HG02970 (cell line): ENCODE results near the gene MICAL2.
A peak's percentile ranks its signal among the peaks of the same experiment; 100 is the strongest.

Experiments used
- ATAC-seq: cut with Tn5 transposase; IDR thresholded peaks from one replicate; pipeline ENCODE4 v1.9.1; 2021; ENCODE audit warnings: mild to moderate bottlenecking, moderate library complexity, moderate number of reproducible peaks; ENCODE audit not compliant: unreplicated experiment, low FRiP score

Gene MICAL2

DNA sequence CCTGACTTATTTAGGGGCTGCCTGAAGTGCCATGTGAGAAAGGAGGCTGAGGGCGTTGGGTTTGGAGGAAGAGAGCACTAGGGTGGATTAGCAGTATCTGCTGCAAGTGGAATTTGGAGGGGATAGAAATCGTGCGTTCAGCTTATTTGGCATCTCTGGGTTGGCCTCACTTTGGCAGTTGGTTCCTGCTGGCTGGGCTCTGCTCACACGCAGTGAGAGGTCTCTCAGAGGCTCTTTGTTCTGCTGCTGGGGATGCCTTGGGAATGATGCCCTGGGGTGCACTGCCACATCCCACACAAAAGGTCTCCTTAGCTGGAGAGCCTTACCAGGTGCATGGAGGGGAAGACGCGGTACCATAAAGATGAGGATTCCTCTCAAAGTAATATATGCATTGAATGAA lies 17.7 kb upstream of the MICAL2 start:
- ATAC-seq, result no peak

DNA sequence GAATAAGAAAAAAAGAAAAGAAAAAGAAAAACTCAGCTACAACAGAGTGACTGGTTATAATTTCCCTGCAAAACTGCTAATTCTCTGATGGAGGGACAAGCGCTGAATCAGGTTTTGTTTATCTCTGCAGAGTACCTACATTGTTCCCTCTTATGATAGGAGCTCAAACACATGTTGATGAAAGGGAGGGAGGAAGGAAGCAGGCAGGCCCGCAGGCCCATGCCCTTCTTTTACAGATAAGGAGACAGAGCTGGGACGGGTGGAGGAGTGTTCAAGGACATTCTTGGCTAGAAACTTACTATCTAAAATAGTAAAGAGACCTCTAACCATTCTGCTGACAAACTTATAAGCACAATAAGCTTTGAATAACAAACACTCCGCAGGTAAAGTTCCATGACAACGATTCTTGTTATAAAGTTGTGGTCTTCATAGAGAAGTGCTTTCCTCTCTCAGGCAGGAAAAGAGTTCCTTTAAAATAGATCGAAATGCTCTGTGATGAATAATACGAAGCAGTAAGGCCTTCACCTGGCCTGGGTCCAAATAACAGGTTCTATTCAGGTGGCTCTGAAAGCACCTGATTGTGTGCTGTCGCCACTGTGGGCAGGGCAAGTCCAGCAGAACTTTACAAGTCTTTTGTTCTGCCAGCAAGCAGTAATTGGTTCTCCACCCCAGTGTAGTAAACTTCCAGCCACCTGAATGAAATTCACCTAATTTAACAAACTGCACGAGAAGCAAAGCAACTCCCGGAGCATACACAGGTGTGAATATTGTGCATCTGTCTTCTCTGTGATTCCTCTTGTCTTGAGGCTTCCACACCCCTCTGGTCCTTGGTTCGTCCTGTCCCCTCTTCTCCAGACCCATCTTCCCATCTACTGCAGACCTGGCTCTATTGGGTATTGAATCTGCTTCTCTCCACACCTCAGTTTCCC lies 15.3 kb upstream of the MICAL2 start:
- ATAC-seq, result no peak

DNA sequence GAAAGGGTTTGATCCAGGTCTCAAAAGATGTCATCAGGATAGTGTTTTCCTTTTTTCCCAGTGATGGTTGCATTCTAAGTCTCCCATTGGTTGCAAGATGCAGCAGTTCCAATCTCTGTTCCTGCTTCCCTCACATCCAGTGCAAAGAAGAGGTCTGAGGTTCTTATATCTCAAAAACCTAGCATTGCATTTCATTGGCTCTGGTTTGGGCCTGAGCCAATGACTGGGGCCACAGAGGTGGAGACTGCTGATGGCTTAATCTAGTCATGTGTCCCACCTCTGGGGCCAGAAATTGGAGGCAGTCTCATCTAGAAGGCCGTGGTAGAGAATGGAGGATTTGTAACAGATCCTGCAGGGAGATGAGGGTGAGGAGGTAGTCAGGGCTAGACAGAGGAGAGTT lies 13.2 kb upstream of the MICAL2 start:
- no peak for ATAC-seq

DNA sequence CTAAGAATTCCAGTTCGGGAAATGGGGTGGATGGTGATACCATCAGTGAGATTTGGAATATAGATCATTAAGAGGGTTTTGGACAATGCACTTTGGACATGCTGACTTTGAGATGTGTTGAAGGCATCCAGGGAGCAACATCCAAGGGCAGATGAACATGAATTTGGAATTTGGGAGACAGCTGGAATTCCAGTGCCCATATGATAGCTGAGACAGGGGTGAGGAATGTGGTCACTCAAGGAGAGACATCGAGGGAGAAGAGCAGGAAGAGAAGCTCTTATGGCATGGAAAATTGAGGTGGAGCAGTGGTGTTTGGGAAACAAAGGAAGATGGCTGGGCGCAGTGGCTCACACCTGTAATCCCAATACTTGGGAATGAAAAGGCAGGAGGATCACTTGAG lies 11.8 kb upstream of the MICAL2 start:
- ATAC-seq, result no peak

DNA sequence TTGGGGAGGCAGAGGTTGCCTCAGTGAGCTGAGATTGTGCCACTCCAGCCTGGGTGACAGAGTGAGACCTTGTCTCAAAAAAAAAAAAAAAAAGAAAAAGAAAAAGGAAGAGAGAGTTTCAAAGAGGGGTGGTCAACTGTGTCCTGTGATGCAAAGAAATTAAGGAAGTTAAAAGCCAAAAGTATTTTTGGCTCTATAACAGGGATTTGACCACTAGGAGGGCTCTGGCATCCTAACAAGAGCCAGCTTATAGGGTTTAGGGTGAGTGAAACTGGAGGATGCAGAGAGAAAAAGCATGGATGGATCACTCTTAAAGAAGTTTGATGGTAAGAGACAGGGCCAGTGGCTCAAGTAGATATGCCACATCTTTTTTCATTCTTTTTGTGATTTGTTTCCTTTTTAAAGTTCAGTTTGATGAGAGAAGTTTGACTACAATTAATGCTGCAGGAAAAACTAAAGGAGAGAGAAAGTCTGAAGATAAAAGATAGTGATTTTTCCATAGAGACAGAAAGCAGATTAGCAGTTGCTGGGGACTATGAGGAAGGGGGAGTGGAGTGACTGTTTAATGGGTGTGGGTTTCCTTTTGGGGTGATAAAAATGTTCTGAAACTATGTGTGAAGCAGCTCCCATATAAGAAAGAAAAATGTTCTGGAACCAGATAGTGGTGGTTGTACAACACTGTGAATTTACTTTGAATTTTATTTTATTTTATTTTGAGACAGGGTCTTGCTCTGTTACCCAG lies 11.1 kb upstream of the MICAL2 start:
- no peak for ATAC-seq

DNA sequence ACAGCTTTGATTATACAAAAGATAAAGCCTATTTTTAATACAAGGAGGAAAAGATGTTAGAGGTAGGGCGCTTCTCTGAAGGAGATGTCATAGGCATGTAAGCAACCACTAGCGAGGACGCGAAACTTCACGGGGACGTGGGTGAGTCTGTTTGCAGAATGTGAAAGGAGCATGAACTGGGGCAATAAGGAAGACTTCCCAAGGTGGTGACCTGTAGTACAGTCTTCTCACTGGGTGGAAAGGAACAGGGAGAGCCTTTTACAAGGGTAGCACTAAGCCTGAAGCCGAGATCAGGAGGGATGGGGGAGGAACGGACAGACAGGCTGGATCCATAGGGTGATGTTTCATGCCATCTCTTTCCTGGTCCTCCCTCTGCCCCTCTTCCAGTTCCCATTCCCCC lies 10.0 kb upstream of the MICAL2 start:
- no peak for ATAC-seq

DNA sequence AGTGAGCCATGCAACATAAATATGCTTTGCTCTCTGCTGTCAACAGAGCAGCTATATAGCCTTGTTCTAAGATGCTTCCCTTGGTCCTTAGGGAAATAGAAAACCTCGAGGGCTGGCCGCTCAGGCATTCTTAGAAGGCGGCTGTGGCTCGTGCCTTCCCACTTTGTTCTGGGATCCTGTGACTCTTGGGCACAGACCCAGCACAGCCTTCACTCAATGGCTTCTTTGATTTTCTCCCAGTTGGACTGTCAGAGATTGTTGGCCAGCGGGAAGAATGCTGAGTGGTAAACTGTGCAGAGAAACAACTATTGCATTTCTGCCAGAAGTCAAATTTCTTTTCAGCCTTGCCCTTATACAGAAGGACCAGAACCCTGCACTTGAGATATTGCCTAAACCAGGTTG lies 9.5 kb upstream of the MICAL2 start:
- ATAC-seq, result no peak

DNA sequence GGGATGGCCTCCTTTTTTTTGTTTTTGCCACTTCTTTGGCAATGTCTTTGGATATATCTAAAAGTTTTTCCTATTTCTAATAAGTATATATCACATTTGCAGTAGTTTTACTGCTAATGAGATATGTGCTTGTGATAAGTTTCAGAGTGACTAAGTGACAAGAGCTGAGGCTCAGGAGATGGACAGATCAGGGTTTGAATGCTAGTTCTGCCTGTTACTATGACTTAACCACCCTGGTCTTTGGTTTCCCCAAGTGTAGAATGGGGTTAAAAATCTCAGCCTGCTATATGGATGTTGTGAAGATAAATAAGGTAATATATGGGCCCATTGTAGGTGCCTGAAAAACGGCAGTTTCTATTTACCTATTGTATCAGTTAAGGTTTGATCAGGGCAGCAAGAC lies 9.1 kb upstream of the MICAL2 start:
- ATAC-seq, result no peak

DNA sequence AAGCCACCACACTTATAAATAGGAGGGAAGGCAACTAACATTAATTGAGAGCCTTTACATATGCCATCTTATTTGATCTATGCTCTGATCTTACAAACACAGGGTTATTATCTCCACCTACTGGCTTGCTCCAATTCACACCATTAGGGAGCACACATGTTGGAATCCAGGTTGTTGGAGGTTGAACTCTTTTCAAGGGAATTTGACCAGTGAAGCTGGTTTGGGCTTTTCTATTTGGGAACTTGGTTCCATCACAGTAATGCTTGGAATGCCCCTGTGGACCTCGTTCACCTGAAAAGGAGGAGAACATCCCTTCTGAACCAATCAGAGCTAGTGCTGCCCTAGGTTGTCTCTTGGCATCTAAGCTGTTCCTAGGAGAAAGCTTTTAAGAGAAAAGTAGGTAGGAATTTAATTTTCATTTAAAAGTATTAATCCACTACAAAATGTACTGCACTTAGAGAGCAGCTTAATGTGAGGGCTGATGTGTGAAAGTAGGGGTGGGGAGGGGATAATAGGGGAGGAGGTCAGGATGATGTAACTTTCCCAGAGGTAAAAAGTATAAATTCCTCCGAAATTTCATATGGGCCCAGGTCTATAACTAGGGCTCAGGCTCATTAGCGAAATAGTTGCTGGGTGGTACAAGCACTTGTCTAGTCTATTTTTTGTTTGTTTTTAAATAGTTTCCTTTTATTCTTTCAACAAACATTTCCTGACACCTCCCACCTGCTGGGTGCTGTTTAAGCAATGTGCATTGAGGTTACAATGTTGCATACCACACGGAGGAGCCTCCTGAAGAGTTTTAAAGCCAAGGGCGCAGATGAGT lies 7.6 kb upstream of the MICAL2 start:
- ATAC-seq, result no peak

DNA sequence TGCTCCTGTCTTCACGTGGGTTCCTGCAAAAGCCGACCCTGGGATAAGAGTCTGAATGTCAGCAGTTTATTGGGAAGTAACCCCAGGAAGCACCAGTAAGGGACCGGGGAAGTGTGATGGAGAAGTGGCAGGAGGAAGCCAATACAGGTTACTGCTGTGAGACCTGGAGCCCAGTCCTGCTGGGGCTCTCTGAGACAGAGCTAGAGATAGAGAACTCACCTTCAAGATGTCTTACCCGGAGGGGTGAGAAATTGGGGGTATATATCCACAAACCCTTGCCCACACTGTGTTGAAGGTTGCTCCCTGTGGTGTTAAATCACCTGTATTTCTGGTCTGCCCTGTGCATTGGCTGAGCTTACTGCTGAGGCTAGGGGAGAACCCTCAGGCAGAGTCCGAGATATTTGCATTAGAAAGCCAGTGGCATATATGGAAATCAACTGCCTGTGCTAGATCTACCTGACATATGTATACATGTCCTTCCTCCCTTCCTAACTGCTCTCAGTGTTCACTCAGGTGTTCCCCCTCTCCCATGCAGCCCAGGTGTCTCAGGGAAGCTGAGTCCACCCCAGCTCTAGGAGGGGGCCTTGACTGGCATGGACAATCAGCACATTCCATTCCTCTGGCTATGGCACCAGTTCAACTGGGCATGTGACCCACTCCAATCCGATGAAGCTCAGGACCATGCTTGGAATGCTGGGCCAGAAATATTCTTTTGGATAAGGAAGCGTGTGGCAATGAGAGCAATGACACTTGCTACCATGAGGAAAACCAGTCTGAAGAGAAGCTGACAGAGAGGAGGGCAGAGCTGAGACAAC lies 6.8 kb upstream of the MICAL2 start:
- ATAC-seq, result no peak

DNA sequence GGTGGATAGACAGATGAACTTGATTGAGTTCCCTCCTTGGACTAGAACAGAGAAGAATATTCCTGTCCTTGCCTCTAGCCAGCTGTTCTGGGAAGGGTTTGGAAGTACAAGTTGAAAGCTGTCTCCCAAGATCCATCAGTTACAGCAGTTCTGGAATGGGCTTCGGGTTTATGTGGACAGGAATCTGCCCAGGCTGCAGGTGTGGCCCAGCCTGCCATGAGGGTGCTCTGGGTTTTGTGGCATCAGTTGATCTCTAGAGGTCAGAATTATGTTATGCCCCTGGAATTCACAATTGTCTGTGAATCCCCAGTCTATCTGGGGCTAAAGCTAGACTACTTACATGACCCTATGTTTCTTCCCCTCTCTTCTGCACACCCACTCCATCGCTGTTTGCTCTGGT lies 4.9 kb upstream of the MICAL2 start:
- no peak for ATAC-seq

DNA sequence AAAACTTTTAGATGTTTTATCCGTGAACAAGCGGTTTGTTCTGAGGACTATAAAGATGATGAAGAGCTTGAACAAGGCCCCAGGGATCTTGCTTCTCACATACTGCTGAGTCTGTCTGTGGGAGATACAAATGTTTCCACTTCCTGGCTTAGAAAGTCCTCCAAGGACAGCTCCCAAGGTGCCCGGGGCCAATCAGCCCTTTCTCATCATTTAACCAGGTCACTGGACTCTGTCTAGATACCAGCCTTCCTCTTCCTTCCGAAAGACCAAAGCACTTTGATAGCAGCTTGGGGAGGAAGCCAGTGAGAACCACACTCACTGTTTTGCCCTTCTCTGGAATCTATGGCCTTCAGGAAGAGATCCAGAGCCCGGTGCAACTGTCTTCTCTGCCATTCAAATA lies 4.3 kb upstream of the MICAL2 start:
- ATAC-seq, result no peak

DNA sequence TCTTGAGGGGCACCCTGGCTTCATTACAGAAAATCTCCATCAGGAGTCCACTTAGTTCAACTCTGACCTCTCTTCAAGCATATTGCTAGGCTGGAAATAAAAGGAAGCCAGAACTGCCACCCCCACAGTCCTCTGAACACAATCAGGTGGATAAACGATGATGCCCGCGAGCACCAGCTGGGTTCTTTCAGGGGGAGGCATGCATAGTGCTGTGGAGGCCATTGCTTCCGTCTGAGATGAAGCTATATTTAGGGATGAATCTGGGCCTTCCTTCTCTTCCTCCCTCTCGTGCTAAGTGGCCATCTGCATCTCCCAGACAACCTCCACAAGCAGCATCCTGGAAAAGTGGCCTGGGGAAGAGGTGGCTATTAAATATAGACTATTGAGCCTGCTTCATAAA lies 3.9 kb upstream of the MICAL2 start:
- no peak for ATAC-seq

DNA sequence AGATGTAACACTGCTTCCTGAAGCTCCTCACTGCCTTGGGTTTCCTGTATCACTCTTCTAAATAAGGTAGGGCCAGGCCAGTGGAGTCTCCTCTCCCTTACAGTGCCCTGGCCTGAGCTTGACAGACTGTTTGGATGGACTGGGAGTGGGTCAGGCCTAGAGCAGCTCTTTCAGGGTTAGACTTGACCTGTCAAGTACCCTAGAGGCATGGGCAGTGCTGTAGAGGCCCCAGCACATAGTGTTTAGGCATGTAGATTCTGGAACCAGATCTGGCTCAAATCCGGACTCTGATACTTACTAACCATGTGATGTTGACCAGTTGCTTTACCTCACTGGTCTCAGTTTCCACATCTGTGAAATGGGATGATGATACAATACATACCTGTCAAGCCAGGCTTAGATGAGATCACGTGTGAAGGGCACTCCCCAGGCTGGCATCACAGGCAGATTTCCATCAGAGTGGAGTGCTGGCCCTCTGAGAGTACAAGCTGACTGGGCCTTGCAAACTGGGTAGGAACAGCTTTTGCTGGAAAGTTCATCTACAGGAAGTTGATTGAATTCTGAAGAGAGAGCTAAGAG lies 1.4 kb upstream of the MICAL2 start:
- no peak for ATAC-seq

DNA sequence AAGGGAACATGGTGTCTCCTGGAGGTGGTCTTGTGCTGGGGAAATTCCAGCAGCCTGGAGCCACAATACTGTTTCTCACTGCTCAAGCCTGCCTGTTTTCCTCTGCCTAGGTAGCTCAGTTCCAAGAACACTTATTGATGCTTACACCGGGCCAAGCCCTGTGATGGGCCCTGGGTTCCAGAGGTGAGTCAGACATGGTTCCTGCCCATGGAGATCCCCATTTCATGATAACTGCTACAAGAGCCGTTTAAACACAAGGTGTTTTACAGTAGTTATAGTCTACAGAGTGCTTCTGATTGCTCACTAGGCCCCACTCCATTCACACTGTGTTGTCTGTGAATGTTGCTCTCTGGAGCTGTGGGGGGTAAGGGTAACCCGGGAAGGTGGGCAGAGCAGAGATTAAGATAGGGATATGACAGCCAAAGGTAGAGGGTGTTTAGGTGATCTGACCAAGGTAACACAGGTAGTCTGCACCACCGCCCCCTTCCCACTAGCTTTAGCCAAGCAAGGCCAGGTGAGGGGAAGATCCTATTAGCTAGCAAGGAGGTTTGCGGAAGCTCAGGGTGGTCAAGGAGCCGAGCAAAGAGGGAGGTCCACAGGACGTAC lies 696 bp upstream of the MICAL2 start:
- no peak for ATAC-seq

DNA sequence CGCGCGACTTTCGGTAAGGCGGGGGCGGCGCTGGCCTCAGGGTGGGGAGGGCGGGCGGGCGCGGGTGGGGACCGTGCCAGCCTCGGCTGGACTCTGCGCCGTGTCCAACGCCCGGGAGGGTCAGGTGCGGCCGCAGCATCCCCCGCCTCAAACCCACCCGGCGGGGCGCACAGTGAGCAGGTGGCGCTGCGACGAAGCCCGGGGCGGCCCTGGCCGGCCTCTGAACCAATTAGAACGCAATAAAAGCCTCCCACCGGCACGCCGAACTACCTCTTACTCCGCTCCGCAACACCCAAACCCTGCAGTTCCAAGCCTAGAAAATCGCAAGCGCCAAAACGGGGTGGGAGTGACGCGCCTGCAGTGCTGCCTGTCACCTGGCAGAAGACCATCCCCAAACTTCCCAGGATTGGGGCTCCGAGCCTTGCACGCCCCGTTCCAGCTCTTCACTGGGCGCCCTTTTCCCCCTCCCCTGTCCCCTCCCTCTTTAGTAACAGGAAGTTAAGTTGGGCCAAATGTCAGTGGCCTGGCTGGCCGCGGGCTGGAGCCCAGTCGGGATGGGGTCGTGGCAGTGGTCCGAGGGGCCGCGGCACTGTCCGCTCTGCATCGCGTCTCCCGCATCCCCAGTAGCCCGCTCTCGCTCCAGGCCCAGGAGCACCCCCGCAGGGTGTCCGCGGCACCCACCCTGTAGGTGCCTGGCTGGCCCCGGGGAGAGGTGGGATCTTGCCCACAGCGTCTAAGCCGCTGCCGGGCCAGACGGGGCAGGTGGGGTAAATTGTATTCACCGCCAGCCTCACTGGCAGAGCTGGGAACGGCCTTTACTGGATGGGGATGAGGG lies 541 bp downstream of the MICAL2 start:
- peak; percentile 21 for ATAC-seq

DNA sequence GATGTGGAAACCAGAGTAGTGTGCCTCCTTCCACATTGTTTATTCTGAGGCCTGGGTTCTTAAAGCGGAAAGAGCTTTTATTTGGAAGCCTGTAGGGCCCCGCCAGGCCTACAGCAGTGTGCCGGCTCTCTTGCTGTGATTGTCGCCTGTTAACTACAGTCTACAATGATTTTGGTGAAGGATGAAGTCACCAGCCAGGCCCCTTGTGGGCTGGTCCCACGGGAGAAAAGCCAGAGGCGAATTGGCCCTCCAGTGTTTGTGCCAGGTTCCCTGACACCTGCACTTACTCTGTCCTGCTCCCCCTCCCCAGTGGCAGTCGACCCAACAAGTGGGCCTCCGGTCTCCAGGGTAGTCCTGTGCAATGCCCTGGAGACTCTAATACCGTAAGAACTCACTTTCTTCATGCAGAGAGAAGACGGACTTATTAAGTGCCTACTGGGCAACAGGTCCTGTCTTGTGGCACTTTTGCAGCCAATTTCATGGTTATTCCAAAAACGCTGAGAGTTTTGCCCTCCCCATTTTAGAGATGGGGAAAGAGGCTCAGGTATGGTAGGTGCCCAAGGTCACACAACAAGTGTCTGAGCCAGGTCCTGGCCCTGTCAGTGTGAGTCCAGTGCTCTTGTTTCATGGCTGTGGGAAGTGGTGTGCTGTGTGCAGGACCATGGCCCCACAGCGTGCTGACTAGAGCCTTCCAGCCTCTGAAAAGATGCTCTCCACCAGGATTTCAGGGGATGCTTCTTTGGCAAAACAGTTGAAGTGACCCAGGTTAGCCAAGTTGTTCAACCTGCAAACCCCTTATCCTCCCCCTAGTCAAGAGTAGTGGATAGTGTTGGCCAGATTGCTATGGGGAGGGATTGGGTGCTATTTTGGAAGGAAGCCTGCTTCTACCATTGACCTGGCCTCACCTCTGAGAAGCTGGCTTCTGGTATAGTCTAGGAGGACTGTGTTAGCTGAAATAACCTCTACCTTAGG lies 1.4 kb downstream of the MICAL2 start:
- no peak for ATAC-seq
